ENCODE measurements around the gene RBM47.
"Not testable (repeated sequence)": the region's sequence is repeated elsewhere in the genome, so short reads cannot be mapped to it uniquely, and the experiment has no call there.

DNA sequence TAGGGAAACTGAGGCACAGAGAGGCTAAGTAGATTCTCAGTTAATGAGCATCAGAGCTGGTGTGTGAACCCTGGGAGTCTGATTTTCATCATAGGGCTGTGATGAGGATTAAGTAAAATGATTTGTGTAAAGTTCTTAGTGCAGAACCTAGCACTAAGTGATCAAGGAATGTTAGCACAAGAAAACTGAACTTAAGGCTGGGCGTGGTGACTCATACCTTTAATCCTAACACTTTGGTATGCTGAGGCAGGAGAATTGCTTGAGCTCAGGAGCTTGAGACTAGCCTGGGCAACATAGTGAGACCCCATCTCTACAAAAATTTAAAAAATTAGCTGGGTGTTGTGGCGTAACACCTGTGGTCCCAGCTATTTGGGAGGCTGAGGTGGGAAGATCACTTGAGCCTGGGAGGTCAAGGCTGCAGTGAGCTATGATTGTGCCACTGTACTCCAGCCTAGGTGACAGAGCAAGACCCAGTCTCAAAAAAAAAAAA is 183.4 kb downstream of the RBM47 start:
- TF ChIP-seq CTCF (IDR thresholded peaks at IDR 0.05; ENCODE audit: poor library complexity, severe bottlenecking); MXI1 (conservative IDR thresholded peaks at IDR 0.05; ENCODE audit: poor library complexity, severe bottlenecking); EZH2 (IDR thresholded peaks at IDR 0.05; ENCODE audit: borderline replicate concordance, insufficient read depth, low read length, poor library complexity, severe bottlenecking); EP300 (conservative IDR thresholded peaks at IDR 0.05; ENCODE audit: poor library complexity, severe bottlenecking); POLR2AphosphoS5 (IDR thresholded peaks at IDR 0.05); TAF1 (IDR thresholded peaks at IDR 0.05; ENCODE audit: low read depth); RAD21 (conservative IDR thresholded peaks at IDR 0.05): not testable (repeated sequence)

Data from neural cell (in vitro differentiated cells).